Gastroesophageal sphincter (tissue), 3 donors: ENCODE measurements around the gene ZNF541.

ENCODE experiments used
- POLR2A ChIP-seq, 2 donors: fragments of 450-650 bp; IDR thresholded peaks; one replicate each; pipeline ENCODE4 v1.6.1; 2017; ENCODE audit warnings: antibody characterized with exemption in 2 of 2, mild to moderate bottlenecking in 2 of 2, moderate library complexity in 1 of 2
- POLR2AphosphoS5 ChIP-seq: sonication (generic); formaldehyde crosslinking; IDR thresholded peaks from one replicate; pipeline ENCODE4 v1.6.1; 2017; ENCODE audit warnings: antibody characterized with exemption
- TF ChIP-seq, protein P1 (sequence below), 4 experiments: fragments of 200-600 bp in 2 of 4; fragments of 450-650 bp in 2 of 4; sonication (generic) in 1 of 4; IDR thresholded peaks; one replicate each; pipeline ENCODE4 v1.5.1; 2017 to 2019; ENCODE audit warnings: antibody characterized with exemption in 4 of 4, mild to moderate bottlenecking in 2 of 4, moderate library complexity in 2 of 4

DNA sequence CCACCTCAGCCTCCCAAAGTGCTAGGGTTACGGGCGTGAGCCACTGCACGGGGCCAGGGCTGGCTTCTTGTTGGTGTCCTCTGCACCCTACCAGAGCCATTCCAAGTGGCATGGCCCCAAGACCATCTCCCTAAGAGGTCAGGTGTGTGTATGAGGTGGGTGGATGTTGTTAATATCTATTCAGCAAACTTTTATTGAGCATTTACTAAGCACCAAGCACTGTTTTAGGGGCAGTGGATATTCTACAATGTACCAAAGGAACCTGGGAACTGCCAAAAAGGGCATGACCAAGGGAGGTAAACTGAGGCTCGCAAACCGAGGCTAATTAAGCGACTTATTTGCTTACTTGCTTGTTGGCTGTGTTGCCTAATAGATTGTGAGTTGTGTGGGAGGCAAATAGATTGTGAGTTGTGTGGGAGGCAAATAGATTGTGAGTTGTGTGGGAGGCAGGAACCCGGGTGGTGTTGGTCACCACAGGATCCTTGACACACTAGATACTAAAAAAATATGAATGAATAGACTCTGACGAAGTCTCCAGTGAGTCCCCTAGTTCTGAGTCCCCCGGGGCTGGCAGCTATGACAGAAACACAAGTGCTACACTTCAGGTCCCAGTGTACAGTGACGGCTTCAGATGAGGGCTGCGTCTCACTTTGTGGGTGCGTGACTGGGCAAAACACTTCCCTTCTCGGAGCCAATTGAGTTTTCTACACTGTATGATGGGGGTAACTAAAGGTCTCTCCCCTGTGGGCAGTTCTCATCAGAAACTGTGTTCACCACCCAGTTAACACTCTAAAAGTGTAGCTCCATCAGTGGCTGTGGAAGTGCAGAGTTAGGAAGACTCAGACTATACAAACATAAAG, 31.0 kb upstream of the ZNF541 start:
- no peak for TF ChIP-seq POLR2A (IDR thresholded peaks at IDR 0.05)
- TF ChIP-seq, protein P1, sequence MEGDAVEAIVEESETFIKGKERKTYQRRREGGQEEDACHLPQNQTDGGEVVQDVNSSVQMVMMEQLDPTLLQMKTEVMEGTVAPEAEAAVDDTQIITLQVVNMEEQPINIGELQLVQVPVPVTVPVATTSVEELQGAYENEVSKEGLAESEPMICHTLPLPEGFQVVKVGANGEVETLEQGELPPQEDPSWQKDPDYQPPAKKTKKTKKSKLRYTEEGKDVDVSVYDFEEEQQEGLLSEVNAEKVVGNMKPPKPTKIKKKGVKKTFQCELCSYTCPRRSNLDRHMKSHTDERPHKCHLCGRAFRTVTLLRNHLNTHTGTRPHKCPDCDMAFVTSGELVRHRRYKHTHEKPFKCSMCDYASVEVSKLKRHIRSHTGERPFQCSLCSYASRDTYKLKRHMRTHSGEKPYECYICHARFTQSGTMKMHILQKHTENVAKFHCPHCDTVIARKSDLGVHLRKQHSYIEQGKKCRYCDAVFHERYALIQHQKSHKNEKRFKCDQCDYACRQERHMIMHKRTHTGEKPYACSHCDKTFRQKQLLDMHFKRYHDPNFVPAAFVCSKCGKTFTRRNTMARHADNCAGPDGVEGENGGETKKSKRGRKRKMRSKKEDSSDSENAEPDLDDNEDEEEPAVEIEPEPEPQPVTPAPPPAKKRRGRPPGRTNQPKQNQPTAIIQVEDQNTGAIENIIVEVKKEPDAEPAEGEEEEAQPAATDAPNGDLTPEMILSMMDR (IDR thresholded peaks at IDR 0.05) = no peak
- no peak for TF ChIP-seq POLR2AphosphoS5
